Upper lobe of left lung (tissue), 6 donors: Measurements from ENCODE around the gene DSCAM. TPM values are rescaled to one million over a fixed set of nuclear protein-coding genes. Genes with fewer than 3 reads are reported as not detected.

ENCODE experiments used
- ATAC-seq, 2 donors: fragments of 200-7000 bp; cut with Tn5 transposase; one replicate each; pipeline ENCODE4 v1.9.1; 2022; ENCODE audit warnings: mild to moderate bottlenecking in 2 of 2, moderate library complexity in 2 of 2; ENCODE audit not compliant: low FRiP score in 2 of 2
- DNase-seq, 2 donors: peaks; one replicate each; pipeline ENCODE4 v3.0.0-alpha.2; 2019 to 2020
- H3K27ac ChIP-seq, 4 donors: fragments of 200-600 bp; sonication (generic); one replicate each; pipeline ENCODE4 v1.5.1; 2016 to 2019
- H3K27me3 ChIP-seq, 4 donors: fragments of 200-600 bp; sonication (generic); one replicate each; pipeline ENCODE4 v1.5.1; 2017 to 2019
- H3K36me3 ChIP-seq, 4 donors: fragments of 200-600 bp; sonication (generic); one replicate each; pipeline ENCODE4 v1.5.1; 2016 to 2019
- H3K4me1 ChIP-seq, 4 donors: fragments of 200-600 bp; sonication (generic); one replicate each; pipeline ENCODE4 v1.5.1; 2018 to 2019
- H3K4me3 ChIP-seq, 4 donors: fragments of 200-600 bp; sonication (generic); one replicate each; pipeline ENCODE4 v1.5.1; 2017 to 2019; ENCODE audit warnings: mild to moderate bottlenecking in 2 of 4, moderate library complexity in 1 of 4
- H3K9me3 ChIP-seq, 4 donors: fragments of 200-600 bp; sonication (generic); one replicate each; pipeline ENCODE4 v1.5.1; 2018 to 2019
- EP300 ChIP-seq, 4 donors: sonication (generic); formaldehyde crosslinking; IDR thresholded peaks; one replicate each; pipeline ENCODE4 v1.5.1; 2017; ENCODE audit warnings: antibody characterized with exemption in 4 of 4, control low read depth in 2 of 4
- POLR2A ChIP-seq, 4 donors: fragments of 450-650 bp; IDR thresholded peaks; one replicate each; pipeline ENCODE4 v1.5.1; 2016 to 2017; ENCODE audit warnings: antibody characterized with exemption in 4 of 4, mild to moderate bottlenecking in 2 of 4
- POLR2AphosphoS5 ChIP-seq, 2 donors: sonication (generic); formaldehyde crosslinking; IDR thresholded peaks; one replicate each; pipeline ENCODE4 v1.5.1; 2017; ENCODE audit warnings: antibody characterized with exemption in 2 of 2
- WGBS, 2 donors: methylation state at CpG; one replicate each; pipeline ENCODE4 v1.1.5; 2017 to 2018; 5-methylcytosine and 5-hydroxymethylcytosine counted together
- total RNA-seq, 6 donors: library from RNA; depleted of rRNA in 4 of 6; stranded (reverse); fragments of >200 nt in 4 of 6; gene quantifications; one replicate each; pipeline versions ENCODE4 v1.1.0 to v1.2.1, GENCODE V29; 2016 to 2021
- TF ChIP-seq, protein P1 (sequence below), 6 experiments: fragments of 450-650 bp in 4 of 6; fragments of 200-600 bp in 2 of 6; sonication (generic) in 2 of 6; IDR thresholded peaks; one replicate each; pipeline ENCODE4 v1.5.1; 2016 to 2019; ENCODE audit warnings: antibody characterized with exemption in 6 of 6
- donor health status: DM: no; HTN: no; CAD: no; lungs with moderate emphysema.
- donor health status: DM: no; HTN: yes; CAD: no; lungs with severe emphysema.

The DSCAM gene
- total RNA-seq, 6 donors from 2014 or later = under 0.01 to 0.61 (median 0.26) TPM; not detected in 1

DNA sequence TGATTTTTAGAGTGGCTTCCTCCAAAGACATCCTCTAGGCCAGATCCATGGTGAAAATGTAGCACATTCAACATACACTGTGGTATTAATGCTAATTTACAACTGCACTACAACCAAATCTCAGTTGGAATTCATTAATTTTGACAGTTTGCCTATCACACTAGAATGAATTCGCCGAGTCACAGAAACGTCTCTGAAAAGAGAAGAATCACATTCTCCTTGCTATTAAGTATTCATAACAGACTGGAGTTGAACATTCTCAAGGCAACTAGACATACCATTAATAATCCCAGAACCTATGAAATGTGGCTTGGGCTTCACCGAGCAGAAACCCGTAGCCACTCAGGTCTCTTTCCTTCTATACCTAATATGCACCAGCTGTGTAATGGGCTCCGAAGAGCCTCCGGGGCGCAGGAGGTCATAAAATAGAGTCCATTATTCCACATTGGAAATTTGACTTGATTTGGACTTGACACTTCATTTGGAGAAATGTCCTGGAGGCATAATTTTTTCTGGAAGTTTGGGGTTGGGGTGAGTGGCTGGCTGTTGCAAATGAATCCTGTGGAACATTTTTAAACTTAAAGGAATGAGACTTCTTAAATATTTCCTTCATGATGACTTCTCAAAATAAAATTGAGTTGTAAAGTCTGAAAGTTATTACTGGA is 117.1 kb downstream of the DSCAM start:
- Histone ChIP-seq H3K27me3 (no peaks in the 10 kb centered on the region), H3K27ac (no peak overlapping the region), H3K4me1 (no peaks in the 10 kb centered on the region), H3K36me3 (no peaks in the 10 kb centered on the region), H3K9me3 (no peaks in the 10 kb centered on the region), H3K4me3 (no peak overlapping the region)
- 90 to 92% methylated on average over 8 of the region's 8 CpGs for WGBS, 2 donors
- ATAC-seq (no peak), DNase-seq (no peak)
- TF ChIP-seq POLR2AphosphoS5 (IDR thresholded peaks at IDR 0.05) (no peak), EP300 (IDR thresholded peaks at IDR 0.05) (no peak)
- TF ChIP-seq, protein P1, sequence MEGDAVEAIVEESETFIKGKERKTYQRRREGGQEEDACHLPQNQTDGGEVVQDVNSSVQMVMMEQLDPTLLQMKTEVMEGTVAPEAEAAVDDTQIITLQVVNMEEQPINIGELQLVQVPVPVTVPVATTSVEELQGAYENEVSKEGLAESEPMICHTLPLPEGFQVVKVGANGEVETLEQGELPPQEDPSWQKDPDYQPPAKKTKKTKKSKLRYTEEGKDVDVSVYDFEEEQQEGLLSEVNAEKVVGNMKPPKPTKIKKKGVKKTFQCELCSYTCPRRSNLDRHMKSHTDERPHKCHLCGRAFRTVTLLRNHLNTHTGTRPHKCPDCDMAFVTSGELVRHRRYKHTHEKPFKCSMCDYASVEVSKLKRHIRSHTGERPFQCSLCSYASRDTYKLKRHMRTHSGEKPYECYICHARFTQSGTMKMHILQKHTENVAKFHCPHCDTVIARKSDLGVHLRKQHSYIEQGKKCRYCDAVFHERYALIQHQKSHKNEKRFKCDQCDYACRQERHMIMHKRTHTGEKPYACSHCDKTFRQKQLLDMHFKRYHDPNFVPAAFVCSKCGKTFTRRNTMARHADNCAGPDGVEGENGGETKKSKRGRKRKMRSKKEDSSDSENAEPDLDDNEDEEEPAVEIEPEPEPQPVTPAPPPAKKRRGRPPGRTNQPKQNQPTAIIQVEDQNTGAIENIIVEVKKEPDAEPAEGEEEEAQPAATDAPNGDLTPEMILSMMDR (IDR thresholded peaks at IDR 0.05) = no peak

DNA sequence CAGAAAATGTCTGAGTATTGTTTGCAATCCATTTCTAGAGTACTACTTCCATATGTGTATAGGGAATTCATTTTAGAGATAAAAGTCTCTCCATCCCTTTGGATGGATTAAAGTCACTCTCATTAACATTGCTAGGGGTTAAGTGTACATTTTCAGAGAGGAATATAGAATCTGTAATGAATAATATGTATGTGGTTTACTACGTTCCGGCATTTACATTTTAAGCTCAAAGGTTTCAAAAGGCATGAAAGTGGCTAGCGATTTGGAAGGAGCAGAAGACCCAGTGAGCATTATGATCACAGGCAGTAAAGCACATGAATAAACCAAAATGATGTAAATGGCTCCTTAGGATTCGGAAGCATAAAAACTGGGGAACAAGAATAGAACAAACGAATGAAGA is 123.0 kb downstream of the DSCAM start:
- DNase-seq (no peak), ATAC-seq (no peak)
- WGBS, 2 donors = 87 to 91% methylated on average over 5 of the region's 5 CpGs
- H3K27ac ChIP-seq = no peak overlapping the region
- no peak for TF ChIP-seq EP300 (IDR thresholded peaks at IDR 0.05)
- TF ChIP-seq POLR2A (IDR thresholded peaks at IDR 0.05) = no peak
- TF ChIP-seq, protein P1 (IDR thresholded peaks at IDR 0.05) = no peak
- TF ChIP-seq POLR2AphosphoS5 (IDR thresholded peaks at IDR 0.05) = no peak
- H3K9me3 ChIP-seq = no peaks in the 10 kb centered on the region
- no peak overlapping the region for H3K4me3 ChIP-seq
- H3K4me1 ChIP-seq = no peaks in the 10 kb centered on the region
- H3K36me3 ChIP-seq = no peaks in the 10 kb centered on the region
- no peaks in the 10 kb centered on the region for H3K27me3 ChIP-seq

- Histone ChIP-seq H3K27me3 (no peaks in the 10 kb centered on the region), H3K4me1 (no peaks in the 10 kb centered on the region), H3K4me3 (no peak overlapping the region), H3K27ac (no peak overlapping the region), H3K9me3 (no peaks in the 10 kb centered on the region), H3K36me3 (no peaks in the 10 kb centered on the region)
- no peak for DNase-seq
- ATAC-seq = no peak
- 91 to 95% methylated on average over 2 of the region's 2 CpGs for WGBS, 2 donors
- no peak for TF ChIP-seq POLR2A (IDR thresholded peaks at IDR 0.05)
- TF ChIP-seq EP300 (IDR thresholded peaks at IDR 0.05) = no peak
- TF ChIP-seq POLR2AphosphoS5 (IDR thresholded peaks at IDR 0.05) = no peak
- TF ChIP-seq, protein P1 (IDR thresholded peaks at IDR 0.05) = no peak
Observed at GRCh38 chr21:40723317-40723716, 123.6 kb downstream of the DSCAM start.

- Histone ChIP-seq H3K9me3 (no peaks in the 10 kb centered on the region), H3K27me3 (no peaks in the 10 kb centered on the region), H3K27ac (no peak overlapping the region), H3K4me1 (no peaks in the 10 kb centered on the region), H3K36me3 (no peaks in the 10 kb centered on the region), H3K4me3 (no peak overlapping the region)
- TF ChIP-seq, protein P1 (IDR thresholded peaks at IDR 0.05) = no peak
- no peak for TF ChIP-seq POLR2A (IDR thresholded peaks at IDR 0.05)
- TF ChIP-seq EP300 (IDR thresholded peaks at IDR 0.05) = no peak
- TF ChIP-seq POLR2AphosphoS5 (IDR thresholded peaks at IDR 0.05) = no peak
- ATAC-seq (no peak), DNase-seq (no peak)
- 93 to 94% methylated on average over 1 of the region's 1 CpG for WGBS, 2 donors
Observed at GRCh38 chr21:40719615-40720014, 127.3 kb downstream of the DSCAM start.

DNA sequence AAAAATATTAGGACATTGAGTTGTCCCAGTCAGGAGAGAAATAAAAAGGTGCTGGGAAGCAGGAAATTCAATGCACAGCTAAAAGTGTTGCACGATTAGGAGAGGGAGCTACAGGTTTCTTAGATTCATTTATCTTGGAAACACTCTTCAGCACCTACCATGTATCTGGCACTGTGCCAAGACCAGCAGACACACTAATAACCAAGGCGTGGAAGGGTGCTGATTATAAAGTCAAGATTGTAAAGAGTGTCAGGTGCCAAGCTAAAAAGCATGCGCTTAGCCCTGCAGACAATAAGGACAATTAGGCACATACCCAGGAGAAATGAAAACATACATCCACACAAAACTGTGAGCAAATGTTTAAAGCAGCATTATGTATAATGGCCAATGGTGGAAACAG is 129.9 kb downstream of the DSCAM start:
- Histone ChIP-seq H3K4me1 (no peaks in the 10 kb centered on the region), H3K4me3 (no peak overlapping the region), H3K27ac (no peak overlapping the region), H3K27me3 (no peaks in the 10 kb centered on the region), H3K9me3 (no peaks in the 10 kb centered on the region), H3K36me3 (no peaks in the 10 kb centered on the region)
- WGBS, 2 donors = 65 to 67% methylated on average over 3 of the region's 3 CpGs
- TF ChIP-seq EP300 (IDR thresholded peaks at IDR 0.05) = no peak
- TF ChIP-seq POLR2A (IDR thresholded peaks at IDR 0.05) = no peak
- TF ChIP-seq POLR2AphosphoS5 (IDR thresholded peaks at IDR 0.05) = no peak
- TF ChIP-seq, protein P1 (IDR thresholded peaks at IDR 0.05) = no peak
- ATAC-seq (no peak), DNase-seq (no peak)
